Left cardiac atrium (tissue), 4 donors: ENCODE measurements around the gene NUPR1. TPM values are rescaled to one million over a fixed set of nuclear protein-coding genes. Genes with fewer than 3 reads are reported as not detected.
"Not testable (repeated sequence)": the region's sequence is repeated elsewhere in the genome, so short reads cannot be mapped to it uniquely, and the experiment has no call there.

Experiments used
- ATAC-seq, 2 donors: fragments of 200-7000 bp; cut with Tn5 transposase; one replicate each; pipeline ENCODE4 v1.9.1; 2020; ENCODE audit warnings: mild to moderate bottlenecking in 2 of 2, moderate library complexity in 2 of 2
- DNase-seq: peaks from one replicate; pipeline ENCODE4 v3.0.0-alpha.2; 2020
- intact Hi-C, 2 donors: fragments of 100-400 bp; cut with DNase I; formaldehyde crosslinking; loops; one replicate each; pipeline versions ENCODE4 v1.14.1 to v1.15.1; 2022 to 2023
- total RNA-seq, 2 donors: library from RNA; stranded (reverse); fragmentation: NEBNext Ultra II Directional; extraction: Animal tissue kit (Norgen Biotek cat#: 25700); gene quantifications; one replicate each; pipeline ENCODE4 v1.2.1, GENCODE V29; 2021
- donor health status: DM: no; HTN: yes; CAD: no.
- donor health status: DM: no; HTN: yes; CAD: no; lungs with severe emphysema.
- donor health status: DM: yes; HTN: yes; CAD: no.
- donor health status: Dilated cardiomyopathy.

NUPR1 gene
- total RNA-seq, 2 donors from 2014 or later = 49.3 to 90.2 TPM

GRCh38 chr16:28491230-28491969 is 47.4 kb downstream of the NUPR1 start:
- DNase-seq = peak; percentile 47
- intact Hi-C loops = no loop called here
- ATAC-seq = peak; percentile 53 to 54

GRCh38 chr16:28486266-28486665 is 52.5 kb downstream of the NUPR1 start:
- DNase-seq (no peak), ATAC-seq (no peak)
- intact Hi-C loops = no loop called here

GRCh38 chr16:28483361-28483760 is 55.4 kb downstream of the NUPR1 start:
- ATAC-seq, DNase-seq, intact Hi-C loops: not testable (repeated sequence)

Other genes starting within 250 kb of the NUPR1 start
- gene SBK1, start 246.4 kb downstream of the NUPR1 start, total RNA-seq = 1 to 10 TPM in 1 of 2 donors, under 1 TPM in 1; 0.42 to 1.3 TPM
- gene NPIPB6, start 175.5 kb downstream of the NUPR1 start, total RNA-seq = 1 to 10 TPM in 1 of 2 donors, under 1 TPM in 1; 0.56 to 1.4 TPM
- gene EIF3CL, start 135.1 kb downstream of the NUPR1 start, total RNA-seq = 10 to 100 TPM; 17.2 to 32.4 TPM
- not detected for gene NPIPB7, start 66.6 kb downstream of the NUPR1 start, total RNA-seq
- gene CLN3, start 46.9 kb downstream of the NUPR1 start, total RNA-seq = 10 to 100 TPM; 11.4 to 16.9 TPM
- 1 to 10 TPM; 1.1 to 1.4 TPM for gene APOBR, start 44.3 kb downstream of the NUPR1 start, total RNA-seq
- not detected for gene IL27, start 32.1 kb downstream of the NUPR1 start, total RNA-seq
- 10 to 100 TPM; 14.5 to 15.8 TPM for gene SGF29, start 14.9 kb upstream of the NUPR1 start, total RNA-seq
- 1 to 10 TPM; 1.3 to 2.1 TPM for gene SULT1A2, start 58.1 kb upstream of the NUPR1 start, total RNA-seq
- 10 to 100 TPM; 15.4 to 23.1 TPM for gene SULT1A1, start 71.1 kb upstream of the NUPR1 start, total RNA-seq
- under 1 TPM; 0.27 to 0.73 TPM for gene NPIPB8, start 99.1 kb upstream of the NUPR1 start, total RNA-seq
- gene EIF3C, start 172.5 kb upstream of the NUPR1 start, total RNA-seq = 100 to 1,000 TPM; 398 to 532 TPM
- gene NPIPB9, start 212.8 kb upstream of the NUPR1 start, total RNA-seq = under 1 TPM in 1 of 2 donors, not detected in 1; 0.35 TPM